ENCODE data around the gene PAXX. TPM values are rescaled to one million over a fixed set of nuclear protein-coding genes. Genes with fewer than 3 reads are reported as not detected.

The PAXX gene
- total RNA-seq, 1 donor, result 9.9 TPM

- TF ChIP-seq, protein P1, sequence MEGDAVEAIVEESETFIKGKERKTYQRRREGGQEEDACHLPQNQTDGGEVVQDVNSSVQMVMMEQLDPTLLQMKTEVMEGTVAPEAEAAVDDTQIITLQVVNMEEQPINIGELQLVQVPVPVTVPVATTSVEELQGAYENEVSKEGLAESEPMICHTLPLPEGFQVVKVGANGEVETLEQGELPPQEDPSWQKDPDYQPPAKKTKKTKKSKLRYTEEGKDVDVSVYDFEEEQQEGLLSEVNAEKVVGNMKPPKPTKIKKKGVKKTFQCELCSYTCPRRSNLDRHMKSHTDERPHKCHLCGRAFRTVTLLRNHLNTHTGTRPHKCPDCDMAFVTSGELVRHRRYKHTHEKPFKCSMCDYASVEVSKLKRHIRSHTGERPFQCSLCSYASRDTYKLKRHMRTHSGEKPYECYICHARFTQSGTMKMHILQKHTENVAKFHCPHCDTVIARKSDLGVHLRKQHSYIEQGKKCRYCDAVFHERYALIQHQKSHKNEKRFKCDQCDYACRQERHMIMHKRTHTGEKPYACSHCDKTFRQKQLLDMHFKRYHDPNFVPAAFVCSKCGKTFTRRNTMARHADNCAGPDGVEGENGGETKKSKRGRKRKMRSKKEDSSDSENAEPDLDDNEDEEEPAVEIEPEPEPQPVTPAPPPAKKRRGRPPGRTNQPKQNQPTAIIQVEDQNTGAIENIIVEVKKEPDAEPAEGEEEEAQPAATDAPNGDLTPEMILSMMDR (IDR thresholded peaks at IDR 0.05; ENCODE audit: insufficient read depth, low read depth, low read length), result no peak
- no peak overlapping the region for H3K4me3 ChIP-seq (ENCODE audit: low read depth, low read length)
- DNase-seq (ENCODE audit: low read depth), result no peak
Observed at GRCh38 chr9:137037035-137037434, 44.8 kb downstream of the PAXX start.

- TF ChIP-seq, protein P1 (IDR thresholded peaks at IDR 0.05; ENCODE audit: insufficient read depth, low read depth, low read length), result no peak
- DNase-seq (ENCODE audit: low read depth), result no peak
Observed at GRCh38 chr9:137037483-137037882, 45.3 kb downstream of the PAXX start.

DNA sequence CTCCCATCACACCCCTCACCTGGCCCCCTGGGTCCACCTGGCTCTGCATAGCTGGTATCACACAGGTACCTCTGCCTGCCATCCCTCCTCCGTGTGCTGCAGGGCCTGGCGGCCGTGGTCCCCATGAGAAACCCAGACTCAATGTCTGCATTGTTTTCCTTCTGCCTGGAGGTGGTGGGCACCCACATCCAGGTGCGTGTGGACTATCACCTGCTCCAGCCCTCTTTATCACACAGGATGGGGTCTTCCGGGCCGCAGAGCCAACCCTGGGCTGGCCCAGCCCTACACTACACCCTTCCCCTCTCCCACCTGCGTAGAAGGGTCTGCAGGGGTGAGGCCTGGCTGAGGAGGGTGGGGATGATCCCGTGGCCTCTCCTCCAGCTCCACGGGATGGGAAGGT is 46.7 kb downstream of the PAXX start:
- H3K4me3 ChIP-seq (ENCODE audit: low read depth, low read length), result no peak overlapping the region
- TF ChIP-seq, protein P1 (IDR thresholded peaks at IDR 0.05; ENCODE audit: insufficient read depth, low read depth, low read length), result no peak
- DNase-seq (ENCODE audit: low read depth), result no peak

More at GRCh38 chr9:137037483-137037882, 45.3 kb downstream of the PAXX start:
- H3K4me3 ChIP-seq (ENCODE audit: low read depth, low read length), result no peak overlapping the region

DNA sequence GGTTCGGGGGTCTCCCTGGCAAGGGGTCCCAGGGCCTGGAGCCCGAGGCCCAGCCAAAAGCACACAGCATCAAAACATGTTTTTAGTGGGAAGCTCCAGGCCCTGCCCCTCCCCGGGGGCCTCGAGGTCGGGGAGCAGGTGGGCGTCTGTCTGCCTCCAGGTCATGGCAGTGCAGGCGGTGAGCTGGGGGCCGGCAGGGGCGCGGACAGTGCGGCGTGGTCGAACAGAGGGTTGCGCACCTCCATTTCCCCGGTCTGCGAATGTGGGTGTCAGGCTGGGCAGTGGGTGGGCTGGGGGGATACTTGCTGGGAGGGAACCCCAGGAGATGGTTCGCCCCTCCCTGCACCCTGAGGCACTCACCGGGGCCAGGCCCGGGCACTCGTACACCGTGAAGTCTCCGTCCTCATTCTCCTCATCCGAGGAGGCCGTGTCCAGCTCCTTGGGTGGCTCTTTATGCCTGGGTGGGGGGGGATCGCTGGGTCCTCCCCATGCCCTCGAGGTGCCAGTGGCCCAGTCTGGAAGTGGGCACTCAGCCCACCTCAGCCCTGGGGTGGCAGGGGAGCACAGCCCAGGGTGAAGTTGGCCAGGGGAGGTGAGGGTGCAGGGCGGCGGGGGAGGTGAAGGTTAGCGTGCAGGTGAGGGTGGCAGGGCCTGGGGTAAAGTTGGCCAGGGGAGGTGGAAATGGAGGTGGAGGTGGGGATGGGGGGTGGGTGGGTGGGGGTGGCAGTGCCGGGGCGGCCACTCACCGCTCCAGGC is 47.6 kb downstream of the PAXX start:
- DNase-seq (ENCODE audit: low read depth), result no peak
- TF ChIP-seq, protein P1 (IDR thresholded peaks at IDR 0.05; ENCODE audit: insufficient read depth, low read depth, low read length), result no peak
- H3K4me3 ChIP-seq (ENCODE audit: low read depth, low read length), result no peak overlapping the region

DNA sequence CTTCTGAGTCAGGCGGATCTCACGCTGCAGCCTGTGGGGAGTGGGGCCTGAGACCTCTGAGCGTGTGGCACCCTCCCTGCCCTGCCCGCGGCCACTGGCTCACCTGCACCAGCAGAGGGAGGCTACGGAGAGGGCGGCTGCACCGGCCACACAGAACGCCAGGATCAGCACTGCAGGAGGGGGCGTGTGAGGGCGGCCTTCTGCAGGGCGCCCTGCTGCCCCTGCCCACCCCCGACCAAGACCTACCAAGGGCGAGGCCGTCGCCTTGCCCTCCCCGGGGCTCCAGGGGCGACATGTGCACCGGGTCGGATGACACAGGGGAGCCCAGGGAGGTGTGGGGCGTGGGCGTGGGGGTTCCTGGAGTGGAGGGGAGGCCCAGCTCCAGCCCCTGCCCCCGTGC is 48.3 kb downstream of the PAXX start:
- no peak overlapping the region for H3K4me3 ChIP-seq (ENCODE audit: low read depth, low read length)
- TF ChIP-seq, protein P1 (IDR thresholded peaks at IDR 0.05; ENCODE audit: insufficient read depth, low read depth, low read length), result no peak
- no peak for DNase-seq (ENCODE audit: low read depth)

DNA sequence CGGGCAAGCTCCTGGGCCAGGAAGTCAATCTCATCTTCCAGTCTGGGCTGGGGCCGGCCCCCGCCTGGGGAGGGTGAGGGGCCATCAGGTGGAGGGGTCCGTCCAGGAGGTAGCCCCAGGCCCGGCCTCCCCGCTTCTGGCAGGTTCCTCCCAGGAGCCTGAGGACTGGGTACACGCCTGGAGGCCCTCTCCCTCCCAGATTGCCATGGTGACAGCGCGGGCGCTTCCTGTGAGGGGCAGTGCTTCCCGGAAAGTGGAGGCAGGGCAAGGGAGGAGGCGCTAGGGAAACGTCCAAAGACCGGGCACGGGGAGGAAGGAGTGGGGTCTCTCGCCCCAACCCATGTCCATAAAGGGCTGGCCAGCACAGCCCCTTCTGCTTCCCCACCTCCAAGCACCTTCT is 48.9 kb downstream of the PAXX start:
- DNase-seq (ENCODE audit: low read depth), result no peak
- H3K4me3 ChIP-seq (ENCODE audit: low read depth, low read length), result no peak overlapping the region
- TF ChIP-seq, protein P1 (IDR thresholded peaks at IDR 0.05; ENCODE audit: insufficient read depth, low read depth, low read length), result no peak

Measured in fibroblast of villous mesenchyme (primary cell).